Measurements from ENCODE around the gene QKI.

QKI gene

GRCh38 chr6:163531122-163531521, 116.6 kb downstream of the QKI start:
- Histone ChIP-seq H2AFZ (ENCODE audit: low read length) (no peak overlapping the region), H3K4me2 (ENCODE audit: low read depth, low read length) (no peak overlapping the region), H4K20me1 (ENCODE audit: insufficient read depth, low read length) (no peaks in the 10 kb centered on the region), H3K9me2 (replicated peaks; ENCODE audit: insufficient read depth, low read length) (no peaks in the 10 kb centered on the region), H3K79me2 (ENCODE audit: low read length) (peaks cover 40% of the 10 kb centered on the region), H3K36me3 (replicated peaks; ENCODE audit: insufficient read depth, low read length) (no peaks in the 10 kb centered on the region), H3K4me3 (ENCODE audit: low read length) (no peak overlapping the region), H3F3A (ENCODE audit: insufficient read depth, low read length) (no peaks in the 10 kb centered on the region), H3K4me1 (ENCODE audit: low read length) (no peaks in the 10 kb centered on the region), H3K9ac (ENCODE audit: low read length) (no peak overlapping the region), H3K27ac (ENCODE audit: low read length) (no peak overlapping the region), H3K9me3 (replicated peaks; ENCODE audit: insufficient read depth, low read length) (no peaks in the 10 kb centered on the region), H3K27me3 (replicated peaks; ENCODE audit: insufficient read depth, low read length) (no peaks in the 10 kb centered on the region)
- no peak for DNase-seq
- TF ChIP-seq EZH2 (optimal IDR thresholded peaks at IDR 0.05; ENCODE audit: low read depth, low read length), result no peak
- no peak for TF ChIP-seq EZH2phosphoT487 (IDR thresholded peaks at IDR 0.05; ENCODE audit: low read length)
- no peak for TF ChIP-seq CTCF (IDR thresholded peaks at IDR 0.05; ENCODE audit: low read length)

- Histone ChIP-seq H3K27ac (ENCODE audit: low read length) (no peak overlapping the region), H3K9me3 (replicated peaks; ENCODE audit: insufficient read depth, low read length) (no peaks in the 10 kb centered on the region), H3F3A (ENCODE audit: insufficient read depth, low read length) (no peaks in the 10 kb centered on the region), H4K20me1 (ENCODE audit: insufficient read depth, low read length) (no peaks in the 10 kb centered on the region), H2AFZ (ENCODE audit: low read length) (no peak overlapping the region), H3K9me2 (replicated peaks; ENCODE audit: insufficient read depth, low read length) (no peaks in the 10 kb centered on the region), H3K36me3 (replicated peaks; ENCODE audit: insufficient read depth, low read length) (no peaks in the 10 kb centered on the region), H3K4me3 (ENCODE audit: low read length) (no peak overlapping the region), H3K27me3 (replicated peaks; ENCODE audit: insufficient read depth, low read length) (no peaks in the 10 kb centered on the region), H3K4me2 (ENCODE audit: low read depth, low read length) (no peak overlapping the region), H3K79me2 (ENCODE audit: low read length) (peaks cover 29% of the 10 kb centered on the region), H3K4me1 (ENCODE audit: low read length) (no peaks in the 10 kb centered on the region), H3K9ac (ENCODE audit: low read length) (no peak overlapping the region)
- TF ChIP-seq CTCF (IDR thresholded peaks at IDR 0.05; ENCODE audit: low read length), result no peak
- TF ChIP-seq EZH2 (optimal IDR thresholded peaks at IDR 0.05; ENCODE audit: low read depth, low read length), result no peak
- DNase-seq, result no peak
Observed at GRCh38 chr6:163532526-163533078, 118.1 kb downstream of the QKI start.

GRCh38 chr6:163533443-163533842, 118.9 kb downstream of the QKI start:
- H4K20me1 ChIP-seq (ENCODE audit: insufficient read depth, low read length), result no peaks in the 10 kb centered on the region
- no peaks in the 10 kb centered on the region for H3K27me3 ChIP-seq (replicated peaks; ENCODE audit: insufficient read depth, low read length)
- no peak overlapping the region for H3K4me3 ChIP-seq (ENCODE audit: low read length)
- H2AFZ ChIP-seq (ENCODE audit: low read length), result no peak overlapping the region
- H3K79me2 ChIP-seq (ENCODE audit: low read length), result peaks cover 21% of the 10 kb centered on the region
- H3K4me2 ChIP-seq (ENCODE audit: low read depth, low read length), result no peak overlapping the region
- no peak for DNase-seq
- no peaks in the 10 kb centered on the region for H3K36me3 ChIP-seq (replicated peaks; ENCODE audit: insufficient read depth, low read length)
- H3K4me1 ChIP-seq (ENCODE audit: low read length), result no peaks in the 10 kb centered on the region
- no peaks in the 10 kb centered on the region for H3K9me3 ChIP-seq (replicated peaks; ENCODE audit: insufficient read depth, low read length)
- TF ChIP-seq CTCF (IDR thresholded peaks at IDR 0.05; ENCODE audit: low read length), result no peak
- no peak for TF ChIP-seq EZH2phosphoT487 (IDR thresholded peaks at IDR 0.05; ENCODE audit: low read length)
- TF ChIP-seq EZH2 (optimal IDR thresholded peaks at IDR 0.05; ENCODE audit: low read depth, low read length), result no peak
- no peaks in the 10 kb centered on the region for H3F3A ChIP-seq (ENCODE audit: insufficient read depth, low read length)
- H3K9ac ChIP-seq (ENCODE audit: low read length), result no peak overlapping the region
- H3K27ac ChIP-seq (ENCODE audit: low read length), result no peak overlapping the region
- no peaks in the 10 kb centered on the region for H3K9me2 ChIP-seq (replicated peaks; ENCODE audit: insufficient read depth, low read length)

Measured in MM.1S (cell line).